PC-3 (cell line): Measurements from ENCODE around the gene SLC22A4. TPM values are rescaled to one million over a fixed set of nuclear protein-coding genes. Genes with fewer than 3 reads are reported as not detected.

Experiments
- ATAC-seq: fragments of 200-7000 bp; cut with Tn5 transposase; 2 replicates; pipeline ENCODE4 v1.9.1; 2020; ENCODE audit warnings: mild to moderate bottlenecking, moderate library complexity
- BruUV-seq: library from RNA; stranded (reverse); fragments of 400-500 nt; replicated peaks from 2 replicates; lab custom pipeline; 2021; lab: Mats Ljungman, UMichigan
- CTCF ChIA-PET: fragments of 300-600 bp; sonication (Branson Sonifier 250); formaldehyde crosslinking; loops from one replicate; lab custom pipeline; 2022; ENCODE audit warnings: antibody characterized with exemption; lab: Charles Lee
- POLR2A ChIA-PET: fragments of 300-600 bp; sonication (Branson Sonifier 250); formaldehyde crosslinking; loops from one replicate; lab custom pipeline; 2022; ENCODE audit warnings: antibody characterized with exemption; ENCODE audit not compliant: unreplicated experiment; lab: Charles Lee
- DNase-seq: peaks from one replicate; pipeline ENCODE4 v3.0.0-alpha.2; 2015
- H2AFZ ChIP-seq: fragments of 300-600 bp; sonication (generic); 2 replicates; pipeline ENCODE4 v1.6.0; 2016; ENCODE audit warnings: antibody characterized with exemption, low read length
- H3F3A ChIP-seq: fragments of 300-600 bp; sonication (generic); one replicate; pipeline ENCODE4 v1.6.0; 2017; ENCODE audit warnings: antibody characterized with exemption, low read length, control low read depth, mild to moderate bottlenecking; ENCODE audit not compliant: unreplicated experiment
- H3K27ac ChIP-seq: fragments of 300-600 bp; sonication (generic); 2 replicates; pipeline ENCODE4 v1.5.1; 2016; ENCODE audit warnings: mild to moderate bottlenecking, low read length
- H3K27me3 ChIP-seq: fragments of 300-600 bp; sonication (generic); 2 replicates; pipeline ENCODE4 v1.6.1; 2016; ENCODE audit warnings: low read length, mixed read lengths
- H3K36me3 ChIP-seq: fragments of 300-600 bp; sonication (generic); 2 replicates; pipeline ENCODE4 v1.6.1; 2016; ENCODE audit warnings: low read depth, mixed run types, low read length, mixed read lengths
- H3K4me1 ChIP-seq: fragments of 300-600 bp; sonication (generic); 2 replicates; pipeline ENCODE4 v1.5.1; 2016; ENCODE audit warnings: low read length; ENCODE audit not compliant: insufficient read depth
- H3K4me2 ChIP-seq: fragments of 300-600 bp; sonication (generic); 2 replicates; pipeline ENCODE4 v1.6.0; 2016; ENCODE audit warnings: low read length
- H3K4me3 ChIP-seq: fragments of 300-600 bp; sonication (generic); 2 replicates; pipeline ENCODE4 v1.5.1; 2016; ENCODE audit warnings: mild to moderate bottlenecking, low read length, mixed read lengths
- H3K79me2 ChIP-seq: fragments of 300-600 bp; sonication (generic); 2 replicates; pipeline ENCODE4 v1.6.1; 2017; ENCODE audit warnings: low read length, mixed read lengths
- H3K9ac ChIP-seq: fragments of 300-600 bp; sonication (generic); 2 replicates; pipeline ENCODE4 v1.6.0; 2016; ENCODE audit warnings: mild to moderate bottlenecking, low read length
- H3K9me2 ChIP-seq: fragments of 300-600 bp; sonication (generic); replicated peaks from 2 replicates; pipeline ENCODE4 v1.6.1; 2016; ENCODE audit warnings: mixed run types, low read length, mixed read lengths
- H3K9me3 ChIP-seq: fragments of 300-600 bp; sonication (generic); 2 replicates; pipeline ENCODE4 v1.6.1; 2016; ENCODE audit warnings: low read length, mixed read lengths
- H4K20me1 ChIP-seq: fragments of 300-600 bp; sonication (generic); 2 replicates; pipeline ENCODE4 v1.6.1; 2016; ENCODE audit warnings: low read length, mixed read lengths
- EZH2 ChIP-seq: fragments of 300-600 bp; sonication (generic); IDR thresholded peaks from one replicate; pipeline ENCODE4 v1.6.1; 2017; ENCODE audit warnings: antibody characterized with exemption, mild to moderate bottlenecking, low read length; ENCODE audit not compliant: unreplicated experiment
- EZH2phosphoT487 ChIP-seq: fragments of 300-600 bp; sonication (generic); IDR thresholded peaks from 2 replicates; pipeline ENCODE4 v1.6.1; 2018; ENCODE audit warnings: mild to moderate bottlenecking, antibody characterized with exemption, low read length, borderline replicate concordance
- intact Hi-C: fragments of 100-400 bp; cut with micrococcal nuclease; formaldehyde crosslinking; loops from 2 replicates; pipeline ENCODE4 v1.9.0; 2023
- total RNA-seq: library from RNA; depleted of rRNA; stranded (reverse); fragments of >200 nt; gene quantifications from 2 replicates; pipeline ENCODE4 v1.2.3, GENCODE V29; 2014
- TF ChIP-seq, protein P1 (sequence below): fragments of 300-600 bp; sonication (generic); conservative IDR thresholded peaks from 2 replicates; pipeline ENCODE4 v1.5.1; 2017; ENCODE audit warnings: antibody characterized with exemption, low read depth, mild to moderate bottlenecking, low read length

Gene SLC22A4
- total RNA-seq, 1 experiment from 2014 or later = 3.4 TPM

DNA sequence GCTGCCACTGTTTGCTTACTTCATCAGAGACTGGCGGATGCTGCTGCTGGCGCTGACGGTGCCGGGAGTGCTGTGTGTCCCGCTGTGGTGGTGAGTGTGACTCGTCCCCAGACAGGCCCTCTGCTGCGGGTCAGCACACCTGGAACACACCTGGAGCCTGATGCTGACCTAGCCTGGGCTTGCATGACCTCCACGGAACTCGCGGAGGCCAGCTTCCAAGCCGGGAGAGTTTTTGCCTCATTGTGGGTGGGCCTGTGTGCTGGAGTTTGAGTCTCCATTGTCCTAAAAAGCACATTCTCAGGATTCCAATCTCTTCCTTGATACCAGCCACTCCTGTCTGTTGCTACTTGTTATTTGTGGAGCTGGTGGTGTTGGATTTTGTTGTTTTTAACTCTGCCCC lies 28.1 kb downstream of the SLC22A4 start:
- H4K20me1 ChIP-seq = no peaks in the 10 kb centered on the region
- H3K4me3 ChIP-seq = no peak overlapping the region
- no peak overlapping the region for H2AFZ ChIP-seq
- POLR2A ChIA-PET = no interaction called here
- no peaks in the 10 kb centered on the region for H3K9me2 ChIP-seq
- no peak overlapping the region for H3K4me2 ChIP-seq
- H3K27ac ChIP-seq = no peak overlapping the region
- ATAC-seq = no peak
- no peaks in the 10 kb centered on the region for H3K79me2 ChIP-seq
- no peaks in the 10 kb centered on the region for H3K27me3 ChIP-seq
- H3K36me3 ChIP-seq = no peaks in the 10 kb centered on the region
- H3K9me3 ChIP-seq = no peaks in the 10 kb centered on the region
- H3K9ac ChIP-seq = no peak overlapping the region
- no peak for DNase-seq
- H3K4me1 ChIP-seq = peaks cover 15% of the 10 kb centered on the region
- CTCF ChIA-PET = no interaction called here
- intact Hi-C loops = no loop called here
- H3F3A ChIP-seq = no peaks in the 10 kb centered on the region
- TF ChIP-seq EZH2 = no peak
- TF ChIP-seq, protein P1, sequence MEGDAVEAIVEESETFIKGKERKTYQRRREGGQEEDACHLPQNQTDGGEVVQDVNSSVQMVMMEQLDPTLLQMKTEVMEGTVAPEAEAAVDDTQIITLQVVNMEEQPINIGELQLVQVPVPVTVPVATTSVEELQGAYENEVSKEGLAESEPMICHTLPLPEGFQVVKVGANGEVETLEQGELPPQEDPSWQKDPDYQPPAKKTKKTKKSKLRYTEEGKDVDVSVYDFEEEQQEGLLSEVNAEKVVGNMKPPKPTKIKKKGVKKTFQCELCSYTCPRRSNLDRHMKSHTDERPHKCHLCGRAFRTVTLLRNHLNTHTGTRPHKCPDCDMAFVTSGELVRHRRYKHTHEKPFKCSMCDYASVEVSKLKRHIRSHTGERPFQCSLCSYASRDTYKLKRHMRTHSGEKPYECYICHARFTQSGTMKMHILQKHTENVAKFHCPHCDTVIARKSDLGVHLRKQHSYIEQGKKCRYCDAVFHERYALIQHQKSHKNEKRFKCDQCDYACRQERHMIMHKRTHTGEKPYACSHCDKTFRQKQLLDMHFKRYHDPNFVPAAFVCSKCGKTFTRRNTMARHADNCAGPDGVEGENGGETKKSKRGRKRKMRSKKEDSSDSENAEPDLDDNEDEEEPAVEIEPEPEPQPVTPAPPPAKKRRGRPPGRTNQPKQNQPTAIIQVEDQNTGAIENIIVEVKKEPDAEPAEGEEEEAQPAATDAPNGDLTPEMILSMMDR = no peak
- no peak for TF ChIP-seq EZH2phosphoT487
- BruUV-seq = no TSS peak

DNA sequence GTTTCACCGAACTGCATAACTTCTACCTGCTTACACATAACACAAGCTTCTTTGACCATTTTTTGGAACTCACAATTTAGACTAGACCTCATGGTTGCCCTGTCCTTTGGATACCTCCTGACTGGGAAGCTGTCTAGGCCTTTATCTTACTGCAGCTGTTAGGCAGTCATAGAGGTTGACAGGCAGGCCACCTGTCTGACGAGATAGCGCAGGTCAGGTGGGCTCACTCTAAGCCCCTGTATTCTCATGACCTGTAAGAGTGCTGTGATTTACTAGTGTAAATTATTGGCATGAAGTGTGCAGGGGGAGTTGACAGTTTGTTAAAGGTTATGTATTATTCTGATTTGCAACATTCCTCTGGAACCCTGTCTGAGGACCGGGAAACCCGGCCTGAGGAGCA lies 29.0 kb downstream of the SLC22A4 start:
- no peak overlapping the region for H2AFZ ChIP-seq
- ATAC-seq = no peak
- H4K20me1 ChIP-seq = no peaks in the 10 kb centered on the region
- intact Hi-C loops = no loop called here
- no peak overlapping the region for H3K4me2 ChIP-seq
- no peaks in the 10 kb centered on the region for H3K79me2 ChIP-seq
- H3K4me1 ChIP-seq = peaks cover 11% of the 10 kb centered on the region
- no peak overlapping the region for H3K27ac ChIP-seq
- H3K9me3 ChIP-seq = no peaks in the 10 kb centered on the region
- no peak overlapping the region for H3K9ac ChIP-seq
- no peaks in the 10 kb centered on the region for H3K36me3 ChIP-seq
- TF ChIP-seq EZH2phosphoT487 (no peak), EZH2 (no peak)
- TF ChIP-seq, protein P1 = no peak
- no peaks in the 10 kb centered on the region for H3K27me3 ChIP-seq
- ChIA-PET CTCF (no interaction called here), POLR2A (no interaction called here)
- H3K9me2 ChIP-seq = no peaks in the 10 kb centered on the region
- no peak overlapping the region for H3K4me3 ChIP-seq
- BruUV-seq = no TSS peak
- H3F3A ChIP-seq = no peaks in the 10 kb centered on the region
- DNase-seq = no peak

DNA sequence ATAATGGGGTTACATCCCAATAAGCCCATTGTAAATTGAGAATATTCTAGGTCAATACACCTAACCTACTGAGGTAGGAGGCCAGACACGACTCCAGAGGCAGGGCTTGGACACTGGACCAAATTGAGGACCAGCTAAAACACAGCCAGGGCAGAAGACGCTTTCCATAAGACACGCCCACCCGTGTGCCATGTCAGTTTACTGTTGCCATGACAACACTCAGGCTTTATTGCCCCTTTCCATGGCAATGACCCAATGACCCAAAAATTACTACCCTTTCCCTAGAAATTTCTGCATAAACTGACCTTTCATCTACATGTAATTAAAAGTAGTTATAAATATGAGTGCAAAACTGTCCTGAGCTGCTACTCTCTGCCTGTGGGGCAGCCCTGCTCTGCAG lies 31.5 kb downstream of the SLC22A4 start:
- H3K27me3 ChIP-seq = no peaks in the 10 kb centered on the region
- TF ChIP-seq, protein P1 = no peak
- TF ChIP-seq EZH2 (no peak), EZH2phosphoT487 (no peak)
- H2AFZ ChIP-seq = no peak overlapping the region
- no peaks in the 10 kb centered on the region for H3K9me3 ChIP-seq
- ChIA-PET POLR2A (no interaction called here), CTCF (no interaction called here)
- BruUV-seq = no TSS peak
- DNase-seq = no peak
- H3K27ac ChIP-seq = no peak overlapping the region
- H3F3A ChIP-seq = no peaks in the 10 kb centered on the region
- no peaks in the 10 kb centered on the region for H4K20me1 ChIP-seq
- H3K4me3 ChIP-seq = no peak overlapping the region
- H3K79me2 ChIP-seq = no peaks in the 10 kb centered on the region
- no peaks in the 10 kb centered on the region for H3K36me3 ChIP-seq
- H3K4me1 ChIP-seq = no peaks in the 10 kb centered on the region
- H3K9me2 ChIP-seq = no peaks in the 10 kb centered on the region
- intact Hi-C loops = no loop called here
- H3K9ac ChIP-seq = no peak overlapping the region
- no peak overlapping the region for H3K4me2 ChIP-seq
- ATAC-seq = no peak
